Measurements from ENCODE around the gene SREBF1. TPM values are rescaled to one million over a fixed set of nuclear protein-coding genes. Genes with fewer than 3 reads are reported as not detected.

SREBF1 gene
- total and polyA plus RNA-seq, 2 of the 8 experiments (the other 6 are each of a cell fraction or from before 2014, with no cell fraction given), result 28.6 to 70.8 TPM

GRCh38 chr17:17811381-17812210 is 25.2 kb downstream of the SREBF1 start:
- Histone ChIP-seq H3K79me1 (ENCODE audit: low read depth, low read length) (no peaks in the 10 kb centered on the region), H3K4me2 (ENCODE audit: insufficient read depth in 1 of 2, low read depth in 2 of 2, low read length in 2 of 2) (peak overlapping the region; percentile 58 to 69), H4K20me1 (replicated peaks in 1 of 2; ENCODE audit: control insufficient read depth in 1 of 2, insufficient read depth in 2 of 2, low read length in 2 of 2) (peaks cover 6 to 17% of the 10 kb centered on the region in 2 experiments), H3K23me2 (ENCODE audit: low read depth, low read length) (peaks cover 10% of the 10 kb centered on the region; the same call in 1 of the 2 replicates), H4K5ac (ENCODE audit: insufficient read length, low read depth, low read length) (no peak overlapping the region), H3K4me3 (ENCODE audit: extremely low read depth in 1 of 4, insufficient read depth in 2 of 4, low read depth in 3 of 4, low read length in 4 of 4) (peak overlapping the region in 2 of 4 experiments; percentile 14 to 24; a peak in 3 of 8 replicates), H2AFZ (ENCODE audit: low read length) (no peak overlapping the region), H3K27me3 (replicated peaks in 1 of 4; ENCODE audit: control insufficient read depth in 3 of 4, extremely low read depth in 1 of 4, insufficient read depth in 3 of 4, low read length in 3 of 4) (peaks cover 6 to 23% (median 17%) of the 10 kb centered on the region in 4 experiments), H3K18ac (ENCODE audit: extremely low read depth, low read length) (peak overlapping the region; percentile 83), H2BK12ac (ENCODE audit: low read depth, low read length) (peak overlapping the region; percentile 92; the same call in 1 of the 2 replicates), H3K27ac (ENCODE audit: low read depth, low read length) (no peak overlapping the region; the same call in 1 of the 2 replicates), H2BK5ac (ENCODE audit: low read depth, low read length) (peak overlapping the region; percentile 75; the same call in 1 of the 2 replicates), H3K79me2 (ENCODE audit: control insufficient read depth in 1 of 2, insufficient read depth in 2 of 2, low read length in 2 of 2) (no peaks in the 10 kb centered on the region), H2BK120ac (replicated peaks; ENCODE audit: low read depth, low read length) (peak overlapping the region; percentile 4), H3K23ac (ENCODE audit: insufficient read length) (no peak overlapping the region), H3K4ac (replicated peaks; ENCODE audit: insufficient read length, low read depth, low read length) (no peak overlapping the region), H2BK15ac (ENCODE audit: low read length) (no peak overlapping the region), H2AK5ac (ENCODE audit: low read depth, low read length) (0 out of 2 replicates have a peak overlapping the region, but pooled peaks have one; percentile 65), H3K36me3 (ENCODE audit: control insufficient read depth in 2 of 4, insufficient read depth in 4 of 4, low read length in 3 of 4) (peaks cover 15 to 30% (median 22%) of the 10 kb centered on the region in 4 experiments; a peak in 7 of 8 replicates), H4K91ac (replicated peaks; ENCODE audit: insufficient read length, low read length) (no peak overlapping the region), H3K4me1 (replicated peaks in 1 of 4; ENCODE audit: control insufficient read depth in 3 of 4, insufficient read depth in 4 of 4, low read length in 3 of 4) (peaks cover 0 to 20% (median 12%) of the 10 kb centered on the region in 4 experiments; a peak in 6 of 7 replicates), H2BK20ac (ENCODE audit: low read length) (no peak overlapping the region), H3K14ac (ENCODE audit: insufficient read length) (no peak overlapping the region), H4K8ac (ENCODE audit: extremely low read depth, insufficient read depth, low read length) (no peak overlapping the region), H3K9ac (replicated peaks in 1 of 4; ENCODE audit: extremely low read depth in 1 of 4, low read depth in 3 of 4, low read length in 3 of 4) (no peak overlapping the region), H3K9me3 (ENCODE audit: insufficient read depth in 2 of 2, low read depth in 1 of 2, low read length in 1 of 2) (no peaks in the 10 kb centered on the region), H3K56ac (replicated peaks; ENCODE audit: insufficient read length, low read depth, low read length) (no peak overlapping the region)
- ChIA-PET CTCF (ENCODE audit: partially characterized antibody) (interaction anchor here (0.7 to 18.1 kb wide), 42 partner anchors 8 to 1113 kb away, joined by 3 to 375 read pairs (median 6); partner anchors contain the start of genes ATPAF2, GID4 and SREBF1), POLR2A (ENCODE audit: partially characterized antibody) (interaction anchor here (0.6 to 24.7 kb wide), 9 partner anchors 11 to 44 kb away, joined by 3 to 532 read pairs (median 3); partner anchors contain the start of gene SREBF1)
- WGBS, 2 experiments (ENCODE audit: extremely low coverage in 1 of 2, insufficient coverage in 1 of 2, insufficient read length in 1 of 2, insufficient replicate concordance in 2 of 2, low coverage in 1 of 2, low lambda C conversion rate in 2 of 2, missing lambda C conversion rate in 1 of 2), result 72% methylated on average over 10 of the region's 15 CpGs; no CpG with 5 or more reads in 1 of the 2 experiments
- no peak for DNase-seq (ENCODE audit: low read depth in 1 of 2, low spot score in 2 of 2)
- FAIRE-seq, result no peak
- TF ChIP-seq CHD2 (IDR thresholded peaks at IDR 0.05; ENCODE audit: low read length) (no peak), RNF2 (IDR thresholded peaks at IDR 0.05; ENCODE audit: borderline replicate concordance, low read depth, low read length, missing control alignments, poor library complexity, severe bottlenecking) (no peak), SIN3A (conservative IDR thresholded peaks at IDR 0.05 in 1 of 2, IDR thresholded peaks at IDR 0.05 in 1 of 2; ENCODE audit: low read depth in 1 of 2, low read length in 2 of 2) (0 out of 4 replicates have a peak, but pooled peaks of 1 of the 2 experiments have one; percentile 16)
- TF ChIP-seq, protein P1, sequence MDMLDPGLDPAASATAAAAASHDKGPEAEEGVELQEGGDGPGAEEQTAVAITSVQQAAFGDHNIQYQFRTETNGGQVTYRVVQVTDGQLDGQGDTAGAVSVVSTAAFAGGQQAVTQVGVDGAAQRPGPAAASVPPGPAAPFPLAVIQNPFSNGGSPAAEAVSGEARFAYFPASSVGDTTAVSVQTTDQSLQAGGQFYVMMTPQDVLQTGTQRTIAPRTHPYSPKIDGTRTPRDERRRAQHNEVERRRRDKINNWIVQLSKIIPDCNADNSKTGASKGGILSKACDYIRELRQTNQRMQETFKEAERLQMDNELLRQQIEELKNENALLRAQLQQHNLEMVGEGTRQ (IDR thresholded peaks at IDR 0.05; ENCODE audit: low read length), result no peak
